HG02642 (cell line): ENCODE data around the gene TRIM61.
"Not testable (repeated sequence)": the region's sequence is repeated elsewhere in the genome, so short reads cannot be mapped to it uniquely, and the experiment has no call there.

ENCODE experiments used
- ATAC-seq: cut with Tn5 transposase; IDR thresholded peaks from one replicate; pipeline ENCODE4 v1.9.1; 2021; ENCODE audit warnings: mild to moderate bottlenecking; ENCODE audit not compliant: unreplicated experiment, poor library complexity

The TRIM61 gene

GRCh38 chr4:164959421-164959820 is 18.0 kb downstream of the TRIM61 start:
- not testable (repeated sequence) for ATAC-seq

GRCh38 chr4:164956766-164957643 is 20.5 kb downstream of the TRIM61 start:
- peak; percentile 100 for ATAC-seq

- ATAC-seq, result no peak
These were observed 22.2 kb downstream of the TRIM61 start for GRCh38 chr4:164955107-164955805.

GRCh38 chr4:164952551-164952950 is 24.9 kb downstream of the TRIM61 start:
- ATAC-seq, result no peak

GRCh38 chr4:164949448-164950143 is 27.9 kb downstream of the TRIM61 start:
- ATAC-seq, result peak; percentile 38

GRCh38 chr4:164948975-164949374 is 28.5 kb downstream of the TRIM61 start:
- no peak for ATAC-seq

GRCh38 chr4:164948006-164948405 is 29.5 kb downstream of the TRIM61 start:
- not testable (repeated sequence) for ATAC-seq

- ATAC-seq, result no peak
These were observed 30.6 kb downstream of the TRIM61 start for GRCh38 chr4:164946810-164947209.

- ATAC-seq, result no peak
These were observed 32.3 kb downstream of the TRIM61 start for GRCh38 chr4:164945146-164945545.

GRCh38 chr4:164943192-164943591 is 34.3 kb downstream of the TRIM61 start:
- ATAC-seq, result no peak

GRCh38 chr4:164937576-164938270 is 39.7 kb downstream of the TRIM61 start:
- ATAC-seq, result peak; percentile 48

- peak; percentile 63 for ATAC-seq
These were observed 41.4 kb downstream of the TRIM61 start for GRCh38 chr4:164935865-164936606.

- ATAC-seq, result peak; percentile 72
These were observed 42.1 kb downstream of the TRIM61 start for GRCh38 chr4:164935363-164935762.

GRCh38 chr4:164933244-164933643 is 44.2 kb downstream of the TRIM61 start:
- ATAC-seq, result no peak

GRCh38 chr4:164931551-164932324 is 45.7 kb downstream of the TRIM61 start:
- no peak for ATAC-seq

- no peak for ATAC-seq
These were observed 46.8 kb downstream of the TRIM61 start for GRCh38 chr4:164930647-164931046.

- ATAC-seq, result not testable (repeated sequence)
These were observed 50.4 kb downstream of the TRIM61 start for GRCh38 chr4:164927101-164927500.

- ATAC-seq, result no peak
These were observed 51.2 kb downstream of the TRIM61 start for GRCh38 chr4:164926301-164926700.
